GM23338 (cell line): ENCODE data around the gene PRTFDC1. TPM values are rescaled to one million over a fixed set of nuclear protein-coding genes. Genes with fewer than 3 reads are reported as not detected.

Source experiments
- ATAC-seq: fragments of 200-7000 bp; cut with Tn5 transposase; 3 replicates; pipeline ENCODE4 v1.9.1; 2020
- DNase-seq: peaks from one replicate; pipeline ENCODE4 v3.0.0-alpha.2; 2015; ENCODE audit warnings: low spot score
- H2AFZ ChIP-seq: fragments of 200-600 bp; sonication (generic); 2 replicates; pipeline ENCODE4 v1.8.0; 2016; ENCODE audit warnings: antibody characterized with exemption, mild to moderate bottlenecking, moderate library complexity
- H3F3A ChIP-seq: fragments of 200-600 bp; sonication (generic); replicated peaks from 2 replicates; pipeline ENCODE4 v1.8.0; 2017; ENCODE audit warnings: antibody characterized with exemption, mixed run types, low read depth
- H3K27ac ChIP-seq: fragments of 200-600 bp; sonication (generic); 2 replicates; pipeline ENCODE4 v1.6.1; 2016; ENCODE audit warnings: low read depth
- H3K27me3 ChIP-seq: fragments of 200-600 bp; sonication (generic); 2 replicates; pipeline ENCODE4 v1.8.0; 2016; ENCODE audit warnings: mild to moderate bottlenecking, mixed run types, moderate library complexity; ENCODE audit not compliant: insufficient read depth
- H3K36me3 ChIP-seq: fragments of 200-600 bp; sonication (generic); 2 replicates; pipeline ENCODE4 v1.8.0; 2016; ENCODE audit warnings: mild to moderate bottlenecking; ENCODE audit not compliant: insufficient read depth
- H3K4me1 ChIP-seq: fragments of 200-600 bp; sonication (generic); 2 replicates; pipeline ENCODE4 v1.8.0; 2016; ENCODE audit warnings: mild to moderate bottlenecking, moderate library complexity; ENCODE audit not compliant: insufficient read depth
- H3K4me2 ChIP-seq: fragments of 200-600 bp; sonication (generic); 2 replicates; pipeline ENCODE4 v1.7.1; 2017; ENCODE audit warnings: mixed run types
- H3K4me3 ChIP-seq: fragments of 200-600 bp; sonication (generic); 2 replicates; pipeline ENCODE4 v1.6.1; 2016; ENCODE audit warnings: mixed run types
- H3K79me2 ChIP-seq: fragments of 200-600 bp; sonication (generic); replicated peaks from 2 replicates; pipeline ENCODE4 v1.8.0; 2017; ENCODE audit warnings: mild to moderate bottlenecking; ENCODE audit not compliant: insufficient read depth
- H3K9me2 ChIP-seq: fragments of 200-600 bp; sonication (generic); 2 replicates; pipeline ENCODE4 v1.8.0; 2017; ENCODE audit not compliant: insufficient read depth
- H4K20me1 ChIP-seq: fragments of 200-600 bp; sonication (generic); replicated peaks from 2 replicates; pipeline ENCODE4 v1.8.0; 2017; ENCODE audit warnings: mild to moderate bottlenecking; ENCODE audit not compliant: insufficient read depth
- H3K27ac Mint-ChIP-seq: 2 replicates; pipeline ENCODE4 v1.8.0; 2020; ENCODE audit warnings: inconsistent platforms, mild to moderate bottlenecking, moderate library complexity, mixed read lengths
- H3K27me3 Mint-ChIP-seq: 3 replicates; pipeline ENCODE4 v1.8.0; 2022; ENCODE audit warnings: low read depth, mild to moderate bottlenecking, moderate library complexity, mixed read lengths, inconsistent platforms; ENCODE audit not compliant: insufficient read depth, poor library complexity
- H3K36me3 Mint-ChIP-seq: 3 replicates; pipeline ENCODE4 v1.8.0; 2021; ENCODE audit warnings: low read depth, mild to moderate bottlenecking, inconsistent platforms, moderate library complexity, mixed read lengths
- H3K4me1 Mint-ChIP-seq: 3 replicates; pipeline ENCODE4 v1.8.0; 2020; ENCODE audit warnings: mild to moderate bottlenecking, inconsistent platforms, mixed read lengths
- H3K4me3 Mint-ChIP-seq: 3 replicates; pipeline ENCODE4 v1.8.0; 2021; ENCODE audit warnings: moderate library complexity, mild to moderate bottlenecking, inconsistent platforms, mixed read lengths
- H3K9me3 Mint-ChIP-seq: 3 replicates; pipeline ENCODE4 v1.8.0; 2020; ENCODE audit warnings: moderate library complexity, mild to moderate bottlenecking, inconsistent platforms, mixed read lengths
- CREB1 ChIP-seq: fragments of 250-450 bp; sonication (Bioruptor Pico); IDR thresholded peaks from 2 replicates; pipeline ENCODE4 v1.5.0; 2020; ENCODE audit warnings: low read depth, mild to moderate bottlenecking, moderate library complexity
- EZH2 ChIP-seq: fragments of 200-600 bp; sonication (generic); IDR thresholded peaks from one replicate; pipeline ENCODE4 v1.8.0; 2017; ENCODE audit warnings: antibody characterized with exemption, mild to moderate bottlenecking, low read depth; ENCODE audit not compliant: unreplicated experiment
- EZH2phosphoT487 ChIP-seq: fragments of 200-600 bp; sonication (generic); IDR thresholded peaks from one replicate; pipeline ENCODE4 v1.8.1; 2018; ENCODE audit warnings: antibody characterized with exemption; ENCODE audit not compliant: unreplicated experiment
- POLR2AphosphoS5 ChIP-seq: IDR thresholded peaks from 2 replicates; pipeline ENCODE4 v1.6.1; 2016; ENCODE audit warnings: antibody characterized with exemption, low read depth
- STAT1 ChIP-seq: IDR thresholded peaks from one replicate; pipeline ENCODE4 v1.6.1; 2016; ENCODE audit warnings: antibody characterized with exemption; ENCODE audit not compliant: unreplicated experiment
- ZNF114 ChIP-seq: fragments of 250-450 bp; sonication (Bioruptor Pico); IDR thresholded peaks from 2 replicates; pipeline ENCODE4 v1.5.0; 2020; ENCODE audit warnings: mild to moderate bottlenecking, moderate library complexity
- ZNF331 ChIP-seq: fragments of 250-450 bp; sonication (Bioruptor Pico); IDR thresholded peaks from 2 replicates; pipeline ENCODE4 v1.5.0; 2020; ENCODE audit warnings: low read depth, mild to moderate bottlenecking, moderate library complexity
- polyA plus RNA-seq: library from polyadenylated mRNA; unstranded; fragments of >200 nt; fragmentation: Nextera tagmentation; extraction: Ambion mirVana; gene quantifications from 2 replicates; pipeline ENCODE4 v1.2.1, GENCODE V29; 2016
- total RNA-seq: library from RNA; depleted of rRNA; stranded (reverse); fragments of >200 nt; shearing (Covaris generic); gene quantifications from 2 replicates; pipeline ENCODE4 v1.2.3, GENCODE V29; 2014
- TF ChIP-seq, protein P1 (sequence below): fragments of 250-450 bp; sonication (Bioruptor Pico); IDR thresholded peaks from 2 replicates; pipeline ENCODE4 v1.5.0; 2020; ENCODE audit warnings: mild to moderate bottlenecking, moderate library complexity
- TF ChIP-seq, protein P2 (sequence below): IDR thresholded peaks from 2 replicates; pipeline ENCODE4 v1.6.1; 2016; ENCODE audit warnings: antibody characterized with exemption
- TF ChIP-seq, protein P3 (sequence below), 2 experiments: fragments of 200-600 bp in 1 of 2; sonication (generic) in 1 of 2; conservative IDR thresholded peaks; 2 replicates each; pipeline versions ENCODE4 v1.5.1 to v1.6.1; 2016 to 2017; ENCODE audit warnings: antibody characterized with exemption in 2 of 2, low read depth in 2 of 2, mild to moderate bottlenecking in 2 of 2, moderate library complexity in 1 of 2

PRTFDC1 gene
- total and polyA plus RNA-seq, 2 experiments from 2014 or later, result 7.9 to 9.1 TPM

DNA sequence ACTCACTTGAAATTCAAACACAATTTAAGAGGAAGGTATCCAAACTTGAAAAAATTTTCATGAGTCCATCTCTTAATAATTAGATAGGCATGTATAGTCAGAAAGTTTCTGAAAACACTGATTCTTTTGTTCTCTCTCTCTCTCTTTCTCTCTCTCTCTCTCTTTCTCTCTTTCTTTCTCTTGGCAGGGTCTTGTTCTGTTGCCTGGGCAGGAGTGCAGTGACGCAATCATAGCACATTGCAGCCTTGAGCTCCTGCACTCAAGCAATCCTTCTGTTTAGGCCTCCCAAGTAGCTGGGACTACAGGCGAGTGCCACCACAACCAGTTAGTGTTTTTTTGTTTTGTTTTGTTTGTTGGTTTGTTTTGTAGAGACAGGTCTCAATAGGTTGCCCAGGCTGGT, 59.3 kb downstream of the PRTFDC1 start:
- Histone ChIP-seq H3K27me3 (no peaks in the 10 kb centered on the region), H3K9me2 (no peaks in the 10 kb centered on the region), H3K27ac (no peak overlapping the region), H3K4me1 (peaks cover 5% of the 10 kb centered on the region; the same call in 1 of the 2 replicates), H3F3A (no peaks in the 10 kb centered on the region), H2AFZ (no peak overlapping the region), H3K4me2 (no peak overlapping the region), H4K20me1 (no peaks in the 10 kb centered on the region), H3K4me3 (no peak overlapping the region), H3K79me2 (no peaks in the 10 kb centered on the region), H3K36me3 (no peaks in the 10 kb centered on the region)
- TF ChIP-seq EZH2, result no peak
- TF ChIP-seq POLR2AphosphoS5, result no peak
- Mint-ChIP-seq H3K4me3 (no peak overlapping the region), H3K27me3 (peaks cover 2% of the 10 kb centered on the region), H3K9me3 (no peaks in the 10 kb centered on the region), H3K4me1 (peaks cover 6% of the 10 kb centered on the region; the same call in 2 of the 3 replicates), H3K27ac (no peak overlapping the region), H3K36me3 (no peaks in the 10 kb centered on the region)
- DNase-seq, result no peak
- ATAC-seq, result no peak

DNA sequence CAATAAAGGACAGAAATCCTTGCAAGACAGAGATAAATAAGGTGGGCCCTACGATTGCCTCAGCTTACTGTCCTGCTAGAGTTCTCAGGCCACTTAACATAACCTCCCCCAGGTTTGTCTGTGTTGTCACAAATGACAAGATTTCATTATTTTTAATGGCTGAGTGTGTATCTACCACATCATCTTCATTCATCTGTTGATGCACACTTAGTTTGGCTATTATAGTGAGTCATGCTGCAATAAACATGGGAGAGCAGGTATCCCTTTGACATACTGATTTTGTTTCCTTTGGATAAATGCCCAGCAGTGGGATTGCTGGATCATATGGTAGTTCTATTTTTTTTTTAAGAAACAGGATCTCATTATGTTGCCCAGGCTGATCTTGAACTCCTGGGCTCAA, 60.6 kb downstream of the PRTFDC1 start:
- Histone ChIP-seq H3K4me1 (no peaks in the 10 kb centered on the region), H2AFZ (no peak overlapping the region), H3K9me2 (no peaks in the 10 kb centered on the region), H3K79me2 (no peaks in the 10 kb centered on the region), H3F3A (no peaks in the 10 kb centered on the region), H4K20me1 (no peaks in the 10 kb centered on the region), H3K4me2 (no peak overlapping the region), H3K27me3 (no peaks in the 10 kb centered on the region), H3K36me3 (no peaks in the 10 kb centered on the region), H3K4me3 (no peak overlapping the region), H3K27ac (no peak overlapping the region)
- Mint-ChIP-seq H3K27ac (no peak overlapping the region), H3K36me3 (no peaks in the 10 kb centered on the region), H3K9me3 (no peaks in the 10 kb centered on the region), H3K4me1 (no peaks in the 10 kb centered on the region), H3K27me3 (peaks cover 3% of the 10 kb centered on the region), H3K4me3 (no peak overlapping the region)
- no peak for ATAC-seq
- no peak for DNase-seq
- TF ChIP-seq ZNF331 (CRISPR knock-in tag), result no peak
- TF ChIP-seq, protein P1, sequence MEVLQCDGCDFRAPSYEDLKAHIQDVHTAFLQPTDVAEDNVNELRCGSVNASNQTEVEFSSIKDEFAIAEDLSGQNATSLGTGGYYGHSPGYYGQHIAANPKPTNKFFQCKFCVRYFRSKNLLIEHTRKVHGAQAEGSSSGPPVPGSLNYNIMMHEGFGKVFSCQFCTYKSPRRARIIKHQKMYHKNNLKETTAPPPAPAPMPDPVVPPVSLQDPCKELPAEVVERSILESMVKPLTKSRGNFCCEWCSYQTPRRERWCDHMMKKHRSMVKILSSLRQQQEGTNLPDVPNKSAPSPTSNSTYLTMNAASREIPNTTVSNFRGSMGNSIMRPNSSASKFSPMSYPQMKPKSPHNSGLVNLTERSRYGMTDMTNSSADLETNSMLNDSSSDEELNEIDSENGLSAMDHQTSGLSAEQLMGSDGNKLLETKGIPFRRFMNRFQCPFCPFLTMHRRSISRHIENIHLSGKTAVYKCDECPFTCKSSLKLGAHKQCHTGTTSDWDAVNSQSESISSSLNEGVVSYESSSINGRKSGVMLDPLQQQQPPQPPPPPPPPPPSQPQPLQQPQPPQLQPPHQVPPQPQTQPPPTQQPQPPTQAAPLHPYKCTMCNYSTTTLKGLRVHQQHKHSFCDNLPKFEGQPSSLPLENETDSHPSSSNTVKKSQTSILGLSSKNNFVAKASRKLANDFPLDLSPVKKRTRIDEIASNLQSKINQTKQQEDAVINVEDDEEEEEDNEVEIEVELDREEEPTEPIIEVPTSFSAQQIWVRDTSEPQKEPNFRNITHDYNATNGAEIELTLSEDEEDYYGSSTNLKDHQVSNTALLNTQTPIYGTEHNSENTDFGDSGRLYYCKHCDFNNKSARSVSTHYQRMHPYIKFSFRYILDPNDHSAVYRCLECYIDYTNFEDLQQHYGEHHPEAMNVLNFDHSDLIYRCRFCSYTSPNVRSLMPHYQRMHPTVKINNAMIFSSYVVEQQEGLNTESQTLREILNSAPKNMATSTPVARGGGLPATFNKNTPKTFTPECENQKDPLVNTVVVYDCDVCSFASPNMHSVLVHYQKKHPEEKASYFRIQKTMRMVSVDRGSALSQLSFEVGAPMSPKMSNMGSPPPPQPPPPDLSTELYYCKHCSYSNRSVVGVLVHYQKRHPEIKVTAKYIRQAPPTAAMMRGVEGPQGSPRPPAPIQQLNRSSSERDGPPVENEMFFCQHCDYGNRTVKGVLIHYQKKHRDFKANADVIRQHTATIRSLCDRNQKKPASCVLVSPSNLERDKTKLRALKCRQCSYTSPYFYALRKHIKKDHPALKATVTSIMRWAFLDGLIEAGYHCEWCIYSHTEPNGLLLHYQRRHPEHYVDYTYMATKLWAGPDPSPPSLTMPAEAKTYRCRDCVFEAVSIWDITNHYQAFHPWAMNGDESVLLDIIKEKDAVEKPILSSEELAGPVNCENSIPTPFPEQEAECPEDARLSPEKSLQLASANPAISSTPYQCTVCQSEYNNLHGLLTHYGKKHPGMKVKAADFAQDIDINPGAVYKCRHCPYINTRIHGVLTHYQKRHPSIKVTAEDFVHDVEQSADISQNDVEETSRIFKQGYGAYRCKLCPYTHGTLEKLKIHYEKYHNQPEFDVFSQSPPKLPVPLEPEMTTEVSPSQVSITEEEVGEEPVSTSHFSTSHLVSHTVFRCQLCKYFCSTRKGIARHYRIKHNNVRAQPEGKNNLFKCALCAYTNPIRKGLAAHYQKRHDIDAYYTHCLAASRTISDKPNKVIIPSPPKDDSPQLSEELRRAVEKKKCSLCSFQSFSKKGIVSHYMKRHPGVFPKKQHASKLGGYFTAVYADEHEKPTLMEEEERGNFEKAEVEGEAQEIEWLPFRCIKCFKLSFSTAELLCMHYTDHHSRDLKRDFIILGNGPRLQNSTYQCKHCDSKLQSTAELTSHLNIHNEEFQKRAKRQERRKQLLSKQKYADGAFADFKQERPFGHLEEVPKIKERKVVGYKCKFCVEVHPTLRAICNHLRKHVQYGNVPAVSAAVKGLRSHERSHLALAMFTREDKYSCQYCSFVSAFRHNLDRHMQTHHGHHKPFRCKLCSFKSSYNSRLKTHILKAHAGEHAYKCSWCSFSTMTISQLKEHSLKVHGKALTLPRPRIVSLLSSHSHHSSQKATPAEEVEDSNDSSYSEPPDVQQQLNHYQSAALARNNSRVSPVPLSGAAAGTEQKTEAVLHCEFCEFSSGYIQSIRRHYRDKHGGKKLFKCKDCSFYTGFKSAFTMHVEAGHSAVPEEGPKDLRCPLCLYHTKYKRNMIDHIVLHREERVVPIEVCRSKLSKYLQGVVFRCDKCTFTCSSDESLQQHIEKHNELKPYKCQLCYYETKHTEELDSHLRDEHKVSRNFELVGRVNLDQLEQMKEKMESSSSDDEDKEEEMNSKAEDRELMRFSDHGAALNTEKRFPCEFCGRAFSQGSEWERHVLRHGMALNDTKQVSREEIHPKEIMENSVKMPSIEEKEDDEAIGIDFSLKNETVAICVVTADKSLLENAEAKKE (CRISPR knock-in tag), result no peak
- TF ChIP-seq EZH2phosphoT487, result no peak
- TF ChIP-seq, protein P2, sequence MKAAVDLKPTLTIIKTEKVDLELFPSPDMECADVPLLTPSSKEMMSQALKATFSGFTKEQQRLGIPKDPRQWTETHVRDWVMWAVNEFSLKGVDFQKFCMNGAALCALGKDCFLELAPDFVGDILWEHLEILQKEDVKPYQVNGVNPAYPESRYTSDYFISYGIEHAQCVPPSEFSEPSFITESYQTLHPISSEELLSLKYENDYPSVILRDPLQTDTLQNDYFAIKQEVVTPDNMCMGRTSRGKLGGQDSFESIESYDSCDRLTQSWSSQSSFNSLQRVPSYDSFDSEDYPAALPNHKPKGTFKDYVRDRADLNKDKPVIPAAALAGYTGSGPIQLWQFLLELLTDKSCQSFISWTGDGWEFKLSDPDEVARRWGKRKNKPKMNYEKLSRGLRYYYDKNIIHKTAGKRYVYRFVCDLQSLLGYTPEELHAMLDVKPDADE, result no peak
- TF ChIP-seq STAT1, result no peak
- TF ChIP-seq, protein P3, sequence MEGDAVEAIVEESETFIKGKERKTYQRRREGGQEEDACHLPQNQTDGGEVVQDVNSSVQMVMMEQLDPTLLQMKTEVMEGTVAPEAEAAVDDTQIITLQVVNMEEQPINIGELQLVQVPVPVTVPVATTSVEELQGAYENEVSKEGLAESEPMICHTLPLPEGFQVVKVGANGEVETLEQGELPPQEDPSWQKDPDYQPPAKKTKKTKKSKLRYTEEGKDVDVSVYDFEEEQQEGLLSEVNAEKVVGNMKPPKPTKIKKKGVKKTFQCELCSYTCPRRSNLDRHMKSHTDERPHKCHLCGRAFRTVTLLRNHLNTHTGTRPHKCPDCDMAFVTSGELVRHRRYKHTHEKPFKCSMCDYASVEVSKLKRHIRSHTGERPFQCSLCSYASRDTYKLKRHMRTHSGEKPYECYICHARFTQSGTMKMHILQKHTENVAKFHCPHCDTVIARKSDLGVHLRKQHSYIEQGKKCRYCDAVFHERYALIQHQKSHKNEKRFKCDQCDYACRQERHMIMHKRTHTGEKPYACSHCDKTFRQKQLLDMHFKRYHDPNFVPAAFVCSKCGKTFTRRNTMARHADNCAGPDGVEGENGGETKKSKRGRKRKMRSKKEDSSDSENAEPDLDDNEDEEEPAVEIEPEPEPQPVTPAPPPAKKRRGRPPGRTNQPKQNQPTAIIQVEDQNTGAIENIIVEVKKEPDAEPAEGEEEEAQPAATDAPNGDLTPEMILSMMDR (conservative IDR thresholded peaks at IDR 0.05; ENCODE audit: low read depth in 2 of 2), result no peak
- no peak for TF ChIP-seq CREB1 (CRISPR knock-in tag)
- no peak for TF ChIP-seq ZNF114
